HG03103 (cell line): ENCODE data around the gene ZCCHC14.

Source experiments
- ATAC-seq: cut with Tn5 transposase; IDR thresholded peaks from one replicate; pipeline ENCODE4 v1.9.1; 2021; ENCODE audit warnings: low read depth; ENCODE audit not compliant: unreplicated experiment

Gene ZCCHC14

DNA sequence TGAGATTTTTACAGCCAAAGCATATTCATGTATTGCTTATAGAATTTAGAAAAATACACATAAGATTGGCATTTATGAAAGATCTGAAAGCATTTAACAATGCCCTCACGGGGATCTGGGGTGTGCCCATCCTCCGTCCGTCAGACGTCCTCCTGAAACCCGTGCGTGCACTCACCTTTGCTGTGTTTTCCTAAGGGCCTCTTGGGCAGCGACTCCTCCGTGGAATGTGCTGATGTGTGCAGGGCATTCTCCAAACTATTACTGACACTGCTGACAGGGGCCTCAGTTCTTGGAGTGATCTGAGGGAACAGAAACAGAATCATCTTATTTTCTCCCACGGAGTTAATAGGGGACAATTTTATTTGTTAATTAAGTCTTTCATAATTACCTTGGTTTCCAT is 33.0 kb downstream of the ZCCHC14 start:
- ATAC-seq = no peak

DNA sequence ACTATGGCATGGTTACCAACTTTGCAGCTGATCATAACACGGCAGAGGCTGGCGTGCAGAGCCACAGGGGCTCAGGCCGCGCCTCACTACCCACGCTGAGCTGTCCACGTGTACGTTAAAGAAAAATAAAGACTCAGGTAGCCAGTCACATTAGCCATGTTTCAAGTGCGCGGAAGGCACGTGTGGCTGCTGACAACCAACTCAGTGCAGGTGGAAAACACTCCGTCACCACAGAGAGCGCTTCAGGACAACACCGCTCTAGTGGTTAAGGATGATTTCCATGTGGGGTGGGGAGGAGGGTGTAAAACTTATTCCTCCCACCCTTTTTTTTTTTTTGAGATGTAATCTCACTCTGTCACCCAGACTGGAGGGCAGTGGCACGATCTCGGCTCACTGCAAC is 33.8 kb downstream of the ZCCHC14 start:
- ATAC-seq = no peak

DNA sequence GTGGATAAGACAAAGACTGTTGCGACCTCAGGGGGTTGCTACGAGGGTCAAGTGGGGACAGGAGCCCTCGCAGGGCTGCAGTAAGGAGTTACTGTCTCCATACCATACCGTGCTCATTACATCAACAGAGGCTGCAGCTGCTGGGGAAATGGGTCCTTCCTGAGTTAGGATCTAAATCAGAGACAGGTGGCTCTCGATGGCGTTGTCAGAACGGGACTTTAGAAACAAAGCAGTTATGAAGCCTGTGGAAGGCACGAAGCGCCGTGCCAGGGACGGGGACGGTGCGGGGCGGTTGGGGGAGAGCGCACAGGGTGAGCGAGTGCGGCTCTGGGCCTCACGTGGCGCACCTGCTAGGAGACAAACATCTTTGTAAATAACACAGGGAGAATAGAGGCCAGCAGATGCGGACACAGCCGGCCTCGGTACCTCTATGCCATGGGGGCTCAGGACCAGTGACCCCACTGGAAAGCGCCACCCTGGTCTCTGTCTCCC is 34.4 kb downstream of the ZCCHC14 start:
- ATAC-seq = no peak

DNA sequence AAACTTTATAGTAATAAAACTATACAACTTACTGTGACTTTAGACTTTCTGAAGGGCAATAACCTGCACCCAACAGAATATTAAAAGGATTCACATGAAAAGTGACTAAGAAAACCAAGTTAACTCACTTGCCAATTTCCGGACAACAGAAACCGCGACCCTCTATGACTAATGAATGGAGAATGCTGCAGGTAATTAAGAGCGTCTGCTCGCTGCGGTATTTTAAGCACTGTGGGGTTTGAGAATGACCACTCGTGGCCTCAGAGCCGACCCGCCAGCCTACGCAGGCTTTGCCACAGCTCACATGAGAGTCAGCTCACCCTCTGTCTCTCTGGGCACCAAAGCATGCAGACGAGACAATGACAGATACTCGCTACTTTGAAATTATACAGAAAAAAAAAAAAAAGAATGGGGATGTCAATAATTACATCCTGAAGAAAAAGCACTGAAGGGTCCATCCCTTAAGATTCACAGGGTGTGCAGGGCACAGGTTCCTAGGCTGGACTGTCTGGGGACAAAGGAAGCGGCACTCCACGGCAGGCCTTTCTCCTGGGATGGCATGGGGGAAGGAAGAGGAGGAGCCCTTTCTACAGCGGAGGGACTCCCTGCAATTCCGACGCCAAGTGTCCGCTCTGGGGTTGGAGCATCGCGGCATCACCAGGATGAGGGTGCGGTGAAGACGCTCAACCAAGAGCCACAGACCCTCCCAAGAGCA is 35.0 kb downstream of the ZCCHC14 start:
- ATAC-seq = no peak

DNA sequence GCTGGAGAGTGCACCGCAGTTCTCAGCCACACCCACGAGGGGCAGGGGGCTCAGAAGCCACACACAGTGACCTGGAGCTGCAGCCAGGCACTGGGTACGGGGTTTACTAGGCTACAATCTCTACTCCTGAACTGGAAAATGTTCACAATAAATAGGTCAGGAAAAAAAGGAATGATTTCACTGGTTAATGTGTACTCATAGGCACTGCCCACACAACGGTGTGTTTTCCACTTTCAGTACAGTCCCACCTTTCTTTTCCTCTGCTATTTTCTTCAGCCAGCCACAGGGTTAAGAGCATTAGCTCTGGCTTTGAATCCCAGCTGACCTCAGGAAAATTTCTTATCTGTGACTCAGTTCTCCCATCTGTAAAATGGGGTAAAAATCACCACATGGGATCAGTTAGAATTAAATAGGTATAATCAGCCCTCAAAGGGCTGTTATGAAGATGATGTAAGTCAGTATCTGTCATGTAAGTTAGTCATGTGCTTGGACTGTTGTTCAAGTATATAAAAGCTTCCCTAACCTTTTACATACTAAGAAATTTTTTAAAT is 35.7 kb downstream of the ZCCHC14 start:
- no peak for ATAC-seq

DNA sequence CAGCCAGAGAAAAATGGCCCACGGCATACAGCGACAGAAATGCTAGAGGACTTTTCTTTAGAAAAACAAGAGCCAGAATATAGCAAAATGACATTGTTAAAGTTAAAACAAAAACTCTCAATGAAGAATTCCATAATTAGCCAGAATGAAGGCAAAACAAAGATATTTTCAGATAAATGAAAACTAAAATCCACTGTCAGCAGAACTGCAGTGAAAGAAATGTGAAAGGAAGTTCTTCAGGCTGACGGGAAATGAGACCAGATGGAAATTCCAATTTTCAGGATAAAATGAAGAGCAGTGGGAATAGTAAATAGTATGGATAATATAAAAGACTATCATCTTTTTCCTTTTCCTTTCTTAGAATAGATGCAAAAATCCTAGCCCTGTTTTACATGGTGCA is 38.4 kb downstream of the ZCCHC14 start:
- ATAC-seq = no peak

DNA sequence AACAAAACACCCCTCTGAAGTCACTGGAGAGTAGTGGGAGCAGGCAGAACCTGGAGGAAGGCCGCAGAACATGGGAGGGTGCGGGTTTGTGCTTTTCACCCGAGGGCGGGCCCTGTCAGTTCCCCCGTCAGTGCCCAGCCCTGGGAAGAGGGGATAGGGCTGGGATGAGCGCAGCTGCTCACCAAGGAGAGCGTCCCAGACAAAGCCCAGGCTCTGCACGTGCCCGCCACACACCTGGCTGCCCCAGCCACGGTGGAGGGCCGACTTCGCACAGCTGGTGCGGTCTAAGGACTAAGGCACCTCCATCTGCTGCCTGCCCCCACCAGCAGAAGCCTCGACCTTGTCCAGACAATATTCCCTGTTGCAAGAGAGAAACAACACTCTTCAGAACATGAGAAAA is 39.5 kb downstream of the ZCCHC14 start:
- ATAC-seq = no peak

DNA sequence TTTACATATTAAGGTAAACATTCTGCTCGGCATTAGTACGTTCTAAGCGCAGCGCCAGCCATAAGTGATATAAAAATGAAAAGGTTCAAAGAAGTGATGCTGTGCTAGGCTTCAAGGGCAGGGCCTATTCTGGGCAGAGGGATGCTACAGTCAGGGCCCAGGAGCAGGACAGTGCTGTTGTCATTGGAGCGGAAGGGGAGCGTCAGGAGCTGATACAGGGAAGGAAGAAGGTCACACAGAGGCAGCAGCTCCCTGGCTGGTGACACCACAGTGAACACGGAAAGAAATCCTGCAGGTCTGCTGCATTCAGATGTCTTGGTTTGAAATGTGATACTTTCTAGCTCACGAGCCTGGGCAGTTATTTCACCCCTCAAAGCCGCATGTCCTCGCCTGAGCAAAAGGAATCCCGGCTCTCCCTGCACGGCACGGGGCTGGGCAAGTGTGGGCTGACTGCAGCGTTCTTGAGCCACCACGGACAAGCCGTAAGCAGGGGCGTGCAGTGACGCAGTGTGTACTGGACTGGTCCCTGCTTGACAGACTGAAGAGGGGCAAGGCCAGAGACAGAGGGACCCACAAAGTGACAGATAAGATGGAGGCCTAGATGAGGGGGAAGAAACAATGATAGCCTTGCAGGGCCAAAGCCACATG is 41.1 kb downstream of the ZCCHC14 start:
- no peak for ATAC-seq

DNA sequence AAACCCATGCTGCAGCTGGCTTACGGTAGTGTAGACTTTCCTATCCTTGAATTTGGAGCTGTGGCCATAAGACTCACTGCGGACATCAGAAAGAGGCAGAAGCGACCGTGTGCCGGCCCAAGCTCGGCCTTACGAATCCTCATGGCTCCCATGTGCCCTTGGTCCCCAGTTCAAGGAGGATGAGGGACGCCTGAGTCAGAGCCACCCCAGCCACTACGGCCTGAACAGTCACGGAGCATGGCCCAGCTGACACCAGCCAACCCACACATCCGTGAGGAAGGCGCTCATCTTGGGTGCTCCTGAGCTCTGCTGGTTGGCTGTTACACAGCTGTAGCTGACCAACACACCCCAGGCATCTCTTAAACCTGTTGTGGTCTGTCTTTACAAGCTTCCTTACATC is 44.0 kb downstream of the ZCCHC14 start:
- ATAC-seq = no peak

DNA sequence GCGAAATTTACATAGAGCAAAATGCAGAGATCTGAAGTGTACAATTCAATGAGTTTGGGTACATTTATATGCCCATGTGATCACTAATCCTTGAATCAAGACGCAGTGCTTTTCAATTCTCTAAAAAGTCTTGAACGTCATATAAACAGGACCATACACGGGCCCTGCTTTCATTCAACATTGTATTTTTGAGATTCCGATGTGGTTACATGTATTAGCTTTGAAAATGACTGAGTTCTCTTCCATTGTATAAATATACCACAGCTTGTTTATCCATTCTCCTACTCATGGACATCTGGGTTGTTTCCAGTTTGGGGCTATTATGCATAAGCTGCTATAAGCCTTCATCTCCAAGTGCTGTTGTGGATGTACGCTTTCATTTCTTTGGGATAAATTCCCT is 45.5 kb downstream of the ZCCHC14 start:
- no peak for ATAC-seq

DNA sequence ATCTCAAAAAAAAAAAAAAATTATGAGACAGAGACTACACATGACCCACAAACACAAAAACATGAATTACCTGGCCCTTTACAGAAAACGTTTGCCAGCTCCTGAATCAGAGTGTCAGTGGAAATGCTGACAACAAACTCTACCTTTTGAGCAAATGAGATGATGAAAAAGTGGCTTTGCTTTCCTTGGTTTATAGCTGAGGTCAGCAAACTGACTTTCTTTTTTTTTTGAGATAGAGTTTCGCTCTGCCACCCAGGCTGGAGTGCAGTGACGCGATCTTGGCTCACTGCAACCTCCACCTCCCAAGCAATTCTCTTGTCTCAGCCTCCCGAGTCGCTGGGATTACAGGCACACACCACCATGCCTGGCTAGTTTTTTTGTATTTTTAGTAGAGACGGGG is 46.3 kb downstream of the ZCCHC14 start:
- no peak for ATAC-seq

DNA sequence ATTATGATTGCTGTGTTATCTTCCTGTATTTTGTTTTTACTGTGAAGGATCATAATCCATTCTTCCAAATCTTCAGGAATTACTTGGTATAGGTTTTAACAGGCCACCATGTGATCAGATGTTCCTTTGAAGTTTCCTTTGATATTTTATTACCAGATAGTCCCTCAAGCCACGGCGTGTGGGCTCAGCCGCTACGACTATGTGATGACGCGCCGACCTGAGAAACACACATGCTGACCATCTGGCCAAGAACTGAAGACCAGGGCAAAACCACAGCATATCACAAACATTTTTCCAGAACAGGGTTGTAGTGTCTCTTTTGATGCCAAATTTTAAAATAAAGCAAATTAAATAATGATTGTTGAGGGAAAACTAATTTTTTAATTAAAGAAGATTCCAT is 47.3 kb downstream of the ZCCHC14 start:
- ATAC-seq = no peak

DNA sequence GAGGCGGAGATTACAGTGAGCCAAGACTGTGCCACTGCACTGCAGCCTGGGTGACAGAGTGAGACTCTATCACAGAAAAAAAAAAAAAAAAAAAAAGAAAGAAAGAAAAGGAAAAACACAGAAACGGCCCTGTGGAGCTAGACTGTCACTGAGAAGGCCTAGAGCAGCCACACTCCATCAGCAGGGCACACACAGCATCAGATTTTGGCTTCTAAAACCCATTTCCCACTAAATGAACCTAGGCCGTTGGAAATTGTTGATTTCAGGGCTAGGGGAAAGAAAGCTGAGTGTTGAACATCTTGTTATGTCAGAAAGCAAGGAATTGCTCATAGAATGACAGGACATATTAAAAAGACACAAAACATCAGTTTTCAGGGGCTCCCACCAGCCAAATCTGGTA is 48.9 kb downstream of the ZCCHC14 start:
- no peak for ATAC-seq

DNA sequence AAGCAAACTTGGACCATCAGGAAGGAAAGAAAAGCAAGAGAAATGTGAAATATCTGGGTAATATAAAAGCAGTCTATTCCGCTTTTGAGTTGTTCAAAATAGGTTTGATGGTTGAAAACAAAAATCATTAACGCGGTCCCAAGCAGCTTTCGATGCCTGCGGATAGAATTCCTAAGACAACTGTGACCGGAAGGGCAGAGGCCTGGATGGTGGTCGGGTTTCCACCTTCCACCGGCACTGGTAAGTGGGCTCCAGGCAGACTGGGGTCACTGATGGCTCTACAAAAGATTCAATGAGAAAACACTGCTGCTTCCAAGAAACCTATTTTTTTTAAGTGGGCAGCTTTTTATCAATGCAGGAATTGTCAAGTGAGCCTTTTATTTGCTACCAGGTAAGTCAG is 49.8 kb downstream of the ZCCHC14 start:
- no peak for ATAC-seq

DNA sequence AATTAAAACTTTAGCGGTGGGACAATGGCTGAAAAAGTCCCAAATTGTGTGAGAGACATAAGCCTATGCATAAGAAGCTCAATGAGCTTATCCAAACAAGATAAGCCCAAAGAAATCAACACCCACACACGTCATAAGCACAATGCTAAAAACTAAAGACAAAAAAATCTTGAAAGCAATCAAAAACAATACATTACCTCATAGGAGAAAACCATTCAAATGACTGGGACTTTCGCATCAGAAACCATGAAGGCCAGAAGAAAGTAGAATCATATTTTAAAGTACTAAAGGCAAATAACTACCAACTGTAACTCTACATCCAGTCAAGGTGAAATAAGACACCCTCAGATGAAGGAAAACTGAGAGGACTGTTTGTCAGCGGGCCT is 50.2 kb downstream of the ZCCHC14 start:
- ATAC-seq = no peak

DNA sequence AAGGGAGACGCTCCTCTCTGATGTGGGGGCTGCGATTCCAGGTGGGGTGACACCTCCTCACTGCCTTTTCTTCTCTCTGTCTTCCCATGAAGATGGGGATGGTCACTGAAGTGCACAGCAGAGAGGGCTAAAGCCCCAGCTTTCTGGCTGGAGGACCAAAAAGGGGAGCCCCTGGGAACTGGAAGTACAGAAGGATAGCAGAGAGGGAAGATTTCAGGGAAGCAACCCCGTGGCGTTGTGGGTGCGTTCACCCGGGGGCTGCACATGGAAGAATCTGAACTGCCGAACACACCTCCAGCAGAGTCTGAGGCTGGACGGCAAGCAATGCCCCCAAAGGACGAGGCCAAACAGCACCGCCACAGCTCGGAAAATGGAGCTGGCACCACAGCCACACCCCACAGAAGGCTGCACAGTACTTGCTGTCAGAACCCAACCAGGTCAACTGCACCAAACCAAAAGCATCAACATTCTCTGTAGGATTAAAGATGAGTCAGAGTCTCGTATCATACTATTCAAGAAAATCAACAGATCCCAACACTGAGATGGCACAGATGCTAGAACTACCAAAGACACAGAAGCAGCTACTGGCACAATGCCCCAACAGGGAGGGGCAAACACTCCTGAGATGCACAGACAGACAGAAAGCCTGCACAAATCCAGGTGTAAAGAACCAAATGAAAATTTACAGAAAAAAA is 50.8 kb downstream of the ZCCHC14 start:
- no peak for ATAC-seq

DNA sequence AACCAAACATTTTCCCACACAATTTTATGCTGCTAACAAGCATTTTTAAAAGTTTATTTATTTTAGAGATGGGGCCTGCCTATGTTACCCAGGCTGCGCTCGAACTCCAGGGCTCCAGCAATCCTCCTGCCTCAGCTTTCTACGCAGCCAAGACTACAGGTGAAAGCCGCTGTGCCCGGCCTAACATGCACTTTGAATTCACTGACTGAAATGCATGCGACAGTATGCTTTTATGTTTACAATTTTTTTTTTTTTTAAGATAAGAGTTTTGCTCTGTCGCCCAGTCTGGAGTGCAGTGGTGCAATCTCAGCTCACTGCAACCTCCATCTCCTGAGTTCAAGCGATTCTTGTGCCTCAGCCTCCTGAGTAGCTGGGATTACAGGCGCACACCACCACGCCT is 52.9 kb downstream of the ZCCHC14 start:
- no peak for ATAC-seq

DNA sequence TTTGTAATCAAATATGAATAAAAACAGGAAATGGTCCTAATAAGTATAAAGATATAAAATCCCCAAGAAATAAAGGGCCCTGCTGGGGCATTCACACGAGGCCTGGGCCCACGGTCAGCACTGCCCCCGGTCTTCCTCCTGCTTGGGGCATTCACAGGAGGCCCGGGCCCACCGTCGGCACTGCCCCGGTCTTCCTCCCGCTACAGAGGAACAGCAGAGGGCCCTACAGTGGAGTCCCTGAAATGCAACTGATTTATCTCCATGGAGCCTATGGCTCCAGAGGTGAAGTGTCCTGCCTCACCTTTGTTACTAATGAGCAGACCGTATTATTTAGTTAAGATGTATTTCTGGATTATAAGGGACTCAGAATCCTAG is 54.2 kb downstream of the ZCCHC14 start:
- ATAC-seq = no peak

DNA sequence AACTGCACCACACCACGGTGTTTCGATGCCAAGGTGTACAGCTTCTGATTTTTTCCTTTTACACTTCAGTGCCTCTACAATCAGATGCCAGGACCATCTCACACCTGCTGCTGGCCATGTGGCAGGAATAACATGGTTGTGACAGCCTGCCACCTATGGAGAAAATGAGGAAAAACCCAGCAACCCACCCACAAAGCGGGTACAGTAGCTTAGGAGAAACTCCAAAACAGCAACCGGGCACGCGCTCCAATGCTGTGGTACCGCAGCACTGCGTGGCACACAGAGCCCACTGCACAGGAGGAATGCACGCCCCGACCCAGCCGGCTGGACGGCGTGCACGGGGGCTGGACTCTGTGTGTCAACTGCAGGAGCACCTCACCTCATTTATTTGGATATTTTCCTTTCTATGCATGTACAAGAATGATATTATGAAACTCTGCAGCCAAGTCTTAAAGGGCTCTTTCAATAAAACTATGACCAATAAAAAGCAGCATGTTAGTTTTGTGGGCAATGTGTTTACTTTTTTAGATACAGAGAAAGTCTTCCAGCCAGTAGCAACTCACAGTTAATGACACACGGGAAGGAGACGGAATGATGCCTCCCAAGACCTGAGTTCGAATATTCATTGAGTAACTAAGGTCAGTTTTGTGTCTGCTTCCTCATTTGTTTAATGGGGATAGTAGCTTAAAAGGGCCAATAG is 54.8 kb downstream of the ZCCHC14 start:
- ATAC-seq = no peak

DNA sequence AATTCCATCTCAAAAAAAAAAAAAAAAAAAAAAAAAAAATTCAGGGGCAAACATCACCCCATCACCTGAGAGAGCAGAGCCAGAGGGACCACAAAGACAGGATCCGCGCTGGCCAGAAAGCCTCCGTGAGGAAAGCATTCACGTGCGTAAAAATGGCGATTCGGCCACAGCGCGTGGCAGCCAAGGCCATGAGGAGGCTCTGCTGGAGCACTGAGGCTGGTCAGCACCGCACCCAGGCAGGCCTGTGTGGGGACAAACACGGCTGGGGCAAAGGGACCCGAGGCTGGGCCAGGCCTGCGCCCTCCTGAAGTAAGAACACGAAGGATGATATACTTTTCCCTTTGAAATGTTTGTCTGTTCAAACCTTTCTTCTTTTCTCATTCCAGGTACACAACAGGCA is 55.5 kb downstream of the ZCCHC14 start:
- no peak for ATAC-seq
